Astrocyte of the spinal cord (primary cell): ENCODE measurements around the gene CFAP157.

Source experiments
- DNase-seq: peaks from one replicate; pipeline ENCODE4 v3.0.0; 2011; ENCODE audit warnings: low read depth, low spot score
- H3K4me3 ChIP-seq: 2 replicates; pipeline ENCODE4 v1.5.1; 2011; ENCODE audit warnings: low read depth, mild to moderate bottlenecking, low read length, moderate library complexity
- in situ Hi-C: cut with HindIII; loops from 2 replicates; pipeline ENCODE4 v1.10.0; 2017; ENCODE audit warnings: low sequenced_read_pairs
- TF ChIP-seq, protein P1 (sequence below): IDR thresholded peaks from 2 replicates; pipeline ENCODE4 v1.5.1; 2012; ENCODE audit warnings: low read depth, mild to moderate bottlenecking, low read length, inconsistent platforms

Gene CFAP157

GRCh38 chr9:127705577-127706379, 1.0 kb upstream of the CFAP157 start:
- in situ Hi-C loops, result no loop called here
- TF ChIP-seq, protein P1, sequence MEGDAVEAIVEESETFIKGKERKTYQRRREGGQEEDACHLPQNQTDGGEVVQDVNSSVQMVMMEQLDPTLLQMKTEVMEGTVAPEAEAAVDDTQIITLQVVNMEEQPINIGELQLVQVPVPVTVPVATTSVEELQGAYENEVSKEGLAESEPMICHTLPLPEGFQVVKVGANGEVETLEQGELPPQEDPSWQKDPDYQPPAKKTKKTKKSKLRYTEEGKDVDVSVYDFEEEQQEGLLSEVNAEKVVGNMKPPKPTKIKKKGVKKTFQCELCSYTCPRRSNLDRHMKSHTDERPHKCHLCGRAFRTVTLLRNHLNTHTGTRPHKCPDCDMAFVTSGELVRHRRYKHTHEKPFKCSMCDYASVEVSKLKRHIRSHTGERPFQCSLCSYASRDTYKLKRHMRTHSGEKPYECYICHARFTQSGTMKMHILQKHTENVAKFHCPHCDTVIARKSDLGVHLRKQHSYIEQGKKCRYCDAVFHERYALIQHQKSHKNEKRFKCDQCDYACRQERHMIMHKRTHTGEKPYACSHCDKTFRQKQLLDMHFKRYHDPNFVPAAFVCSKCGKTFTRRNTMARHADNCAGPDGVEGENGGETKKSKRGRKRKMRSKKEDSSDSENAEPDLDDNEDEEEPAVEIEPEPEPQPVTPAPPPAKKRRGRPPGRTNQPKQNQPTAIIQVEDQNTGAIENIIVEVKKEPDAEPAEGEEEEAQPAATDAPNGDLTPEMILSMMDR, result no peak
- DNase-seq, result no peak
- H3K4me3 ChIP-seq, result no peak overlapping the region

GRCh38 chr9:127707766-127708165, 978 bp downstream of the CFAP157 start:
- in situ Hi-C loops, result no loop called here
- no peak overlapping the region for H3K4me3 ChIP-seq
- DNase-seq, result no peak
- TF ChIP-seq, protein P1, result no peak

DNA sequence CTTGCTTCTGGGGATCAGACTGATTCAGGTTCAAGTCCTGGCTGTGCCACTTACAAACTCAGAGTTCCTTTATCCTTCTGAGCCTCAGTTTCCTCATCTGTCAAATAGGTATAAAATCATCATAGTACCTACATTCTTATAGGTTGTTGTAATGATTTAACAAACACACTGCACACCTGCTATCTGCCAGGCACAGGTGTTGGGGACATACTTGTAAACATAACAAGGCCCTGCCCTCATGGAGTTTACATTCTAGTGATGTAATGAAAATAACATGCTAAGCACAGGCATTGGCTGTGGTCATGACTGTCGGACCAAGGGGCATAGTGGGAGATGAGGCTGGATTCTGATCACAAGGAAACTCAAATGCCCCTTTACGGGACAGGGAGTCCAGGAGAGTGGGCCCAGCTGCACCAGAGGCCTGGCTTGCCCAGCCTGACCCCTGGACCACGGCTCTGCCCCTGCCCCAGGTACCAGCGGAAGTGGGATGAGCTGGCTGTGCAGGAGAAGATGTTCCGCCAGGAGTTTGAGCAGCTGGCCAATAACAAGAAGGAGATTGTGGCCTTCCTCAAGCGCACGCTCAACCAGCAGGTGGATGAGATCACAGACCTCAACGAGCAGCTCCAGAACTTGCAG, 2.3 kb downstream of the CFAP157 start:
- H3K4me3 ChIP-seq, result no peak overlapping the region
- TF ChIP-seq, protein P1, result no peak
- in situ Hi-C loops, result no loop called here
- no peak for DNase-seq

- no peak overlapping the region for H3K4me3 ChIP-seq
- DNase-seq, result no peak
- in situ Hi-C loops, result no loop called here
- TF ChIP-seq, protein P1, result no peak
Observed at GRCh38 chr9:127710204-127710783, 3.5 kb downstream of the CFAP157 start.

DNA sequence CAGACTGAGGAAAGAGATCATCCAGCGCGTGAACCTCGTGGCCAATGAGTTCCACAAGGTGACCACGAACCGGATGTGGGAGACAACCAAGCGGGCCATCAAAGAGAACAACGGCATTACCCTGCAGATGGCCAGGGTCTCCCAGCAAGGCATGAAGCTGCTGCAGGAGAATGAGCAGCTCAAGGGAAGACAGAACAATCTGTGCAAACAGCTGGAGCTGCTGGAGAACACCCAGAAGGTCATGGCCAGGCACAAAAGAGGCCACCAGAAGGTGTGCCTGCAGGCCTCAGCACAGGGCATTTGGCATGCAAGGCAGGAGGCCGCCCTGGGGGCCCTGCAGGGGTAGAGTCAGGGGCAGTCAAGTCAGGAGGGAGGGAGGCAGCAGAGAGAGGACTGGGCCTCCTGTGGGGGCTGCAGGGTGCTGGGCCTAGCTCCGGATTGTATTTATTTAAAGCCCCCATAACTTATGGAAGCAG, 4.5 kb downstream of the CFAP157 start:
- DNase-seq, result no peak
- in situ Hi-C loops, result no loop called here
- TF ChIP-seq, protein P1, result no peak
- H3K4me3 ChIP-seq, result no peak overlapping the region

GRCh38 chr9:127711831-127712274, 5.1 kb downstream of the CFAP157 start:
- in situ Hi-C loops, result no loop called here
- TF ChIP-seq, protein P1, result no peak
- H3K4me3 ChIP-seq, result no peak overlapping the region
- DNase-seq, result no peak
